GM18517 (cell line): Measurements from ENCODE around the gene TLR8.
"Not testable (repeated sequence)": the region's sequence is repeated elsewhere in the genome, so short reads cannot be mapped to it uniquely, and the experiment has no call there.

Source experiments
- ATAC-seq: cut with Tn5 transposase; IDR thresholded peaks from one replicate; pipeline ENCODE4 v1.9.1; 2021; ENCODE audit warnings: mild to moderate bottlenecking, moderate library complexity; ENCODE audit not compliant: unreplicated experiment

TLR8 gene

DNA sequence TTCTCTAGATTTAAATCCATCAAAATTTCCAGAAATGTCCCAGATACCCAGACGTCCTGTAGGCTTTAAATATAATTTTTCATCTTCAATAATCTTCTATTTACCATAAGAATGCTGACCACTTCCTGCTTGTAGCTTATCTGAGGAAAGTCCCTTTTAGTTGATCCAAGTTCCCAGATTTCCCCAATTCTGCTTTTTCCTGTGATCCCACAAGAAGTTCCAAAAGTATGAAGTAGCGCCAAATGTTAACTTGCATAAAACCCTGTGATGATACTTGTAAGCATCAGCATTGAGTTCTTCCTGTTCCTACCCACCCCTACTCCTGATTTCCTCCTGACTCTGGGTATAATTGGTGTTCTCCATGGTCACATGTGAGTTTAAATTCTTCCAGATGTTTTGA is 10.6 kb upstream of the TLR8 start:
- ATAC-seq, result no peak

DNA sequence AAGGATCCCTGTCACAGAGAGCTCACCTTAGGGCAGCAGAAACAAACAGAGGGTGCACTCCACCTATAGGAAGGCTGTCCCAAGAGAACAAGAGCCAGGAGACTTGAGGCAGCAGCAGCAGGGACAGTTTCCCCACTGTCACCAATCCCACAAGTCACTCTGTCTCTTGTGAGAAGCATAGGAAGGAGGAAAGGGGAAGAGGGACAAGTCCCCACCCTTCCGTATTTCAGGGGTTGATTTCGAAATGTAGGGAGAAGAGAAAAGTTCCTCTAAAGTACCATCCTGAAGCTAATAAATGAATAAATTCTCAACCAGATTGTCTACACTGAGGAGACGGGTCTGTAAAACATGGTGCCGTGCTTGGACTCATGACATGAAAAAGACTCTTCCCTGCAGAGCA is 9.5 kb upstream of the TLR8 start:
- ATAC-seq, result no peak

DNA sequence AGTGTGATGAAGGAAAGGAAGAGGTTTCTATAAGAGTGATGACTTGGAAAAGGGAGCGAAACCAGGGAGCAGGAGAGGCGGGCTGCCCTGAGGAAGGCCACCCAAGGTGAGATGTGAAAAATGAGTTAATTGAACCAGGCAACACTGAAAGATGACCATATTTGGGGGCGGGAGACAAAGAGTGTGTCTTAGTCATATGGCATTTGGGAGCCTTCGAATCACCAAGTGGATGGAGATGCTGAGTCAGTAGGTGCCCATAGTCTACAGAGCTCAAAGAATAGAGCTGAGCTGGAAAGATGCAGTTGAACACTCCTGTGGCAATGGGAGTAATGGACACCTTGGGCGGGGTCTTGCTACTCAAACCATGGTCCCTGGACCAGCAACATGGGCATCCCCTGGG is 8.3 kb upstream of the TLR8 start:
- no peak for ATAC-seq

DNA sequence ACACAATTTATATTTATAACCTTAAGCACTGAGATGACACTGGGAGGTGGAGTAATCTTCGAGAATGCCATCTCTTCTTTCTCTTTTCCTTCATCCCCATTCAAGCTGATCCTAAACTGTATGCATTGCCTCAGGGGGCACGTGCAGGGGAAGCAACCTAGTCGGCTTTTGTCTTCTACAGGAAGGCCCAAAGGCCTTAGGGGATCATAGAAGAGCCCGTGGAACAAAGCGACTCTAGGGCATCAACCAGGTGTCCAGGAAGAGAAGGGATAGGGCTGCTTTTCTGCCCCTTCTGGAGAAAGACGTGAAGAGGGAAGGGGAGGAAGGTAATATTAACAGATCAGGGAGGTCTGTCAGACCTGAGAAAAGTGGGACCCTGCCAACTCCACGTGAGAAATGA is 6.9 kb upstream of the TLR8 start:
- ATAC-seq, result no peak

DNA sequence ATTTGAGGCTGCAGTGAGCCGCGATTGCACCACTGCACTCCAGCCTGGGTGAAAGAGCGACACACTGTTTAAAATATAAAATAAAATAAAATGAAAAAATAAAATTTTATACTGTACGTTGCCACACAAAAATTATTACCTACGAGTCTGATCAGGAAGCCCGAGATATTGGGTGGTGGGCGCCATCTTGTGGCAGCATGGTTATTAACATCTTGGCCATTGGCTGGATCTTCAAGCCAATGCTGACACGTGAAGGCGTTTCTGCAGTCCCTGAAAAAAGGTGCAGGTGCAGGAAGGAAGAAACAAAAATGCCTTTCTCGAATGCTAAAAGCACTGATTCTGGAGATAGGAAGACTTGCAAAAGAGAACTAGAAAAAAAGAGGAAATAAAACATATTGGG is 4.9 kb upstream of the TLR8 start:
- ATAC-seq, result no peak

DNA sequence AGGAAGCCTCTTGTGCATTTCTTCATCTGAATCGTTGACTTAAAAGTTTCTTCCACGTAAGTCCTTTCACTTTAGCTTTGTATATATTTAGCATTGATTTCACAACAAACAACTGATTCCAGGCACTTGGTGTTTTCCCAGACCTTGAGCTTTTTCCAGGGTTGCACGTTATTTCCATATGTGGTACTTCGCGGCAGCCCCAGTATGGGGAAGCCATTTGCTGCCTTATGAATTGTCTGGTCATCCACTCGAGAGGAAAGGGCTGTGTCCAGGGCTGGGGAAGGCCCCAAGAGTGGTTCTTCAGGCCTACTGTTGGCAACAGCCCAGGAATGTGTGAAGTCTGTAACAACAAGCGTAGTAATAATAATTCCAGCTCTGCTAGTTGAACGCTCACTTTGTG is 2.8 kb upstream of the TLR8 start:
- ATAC-seq, result no peak

DNA sequence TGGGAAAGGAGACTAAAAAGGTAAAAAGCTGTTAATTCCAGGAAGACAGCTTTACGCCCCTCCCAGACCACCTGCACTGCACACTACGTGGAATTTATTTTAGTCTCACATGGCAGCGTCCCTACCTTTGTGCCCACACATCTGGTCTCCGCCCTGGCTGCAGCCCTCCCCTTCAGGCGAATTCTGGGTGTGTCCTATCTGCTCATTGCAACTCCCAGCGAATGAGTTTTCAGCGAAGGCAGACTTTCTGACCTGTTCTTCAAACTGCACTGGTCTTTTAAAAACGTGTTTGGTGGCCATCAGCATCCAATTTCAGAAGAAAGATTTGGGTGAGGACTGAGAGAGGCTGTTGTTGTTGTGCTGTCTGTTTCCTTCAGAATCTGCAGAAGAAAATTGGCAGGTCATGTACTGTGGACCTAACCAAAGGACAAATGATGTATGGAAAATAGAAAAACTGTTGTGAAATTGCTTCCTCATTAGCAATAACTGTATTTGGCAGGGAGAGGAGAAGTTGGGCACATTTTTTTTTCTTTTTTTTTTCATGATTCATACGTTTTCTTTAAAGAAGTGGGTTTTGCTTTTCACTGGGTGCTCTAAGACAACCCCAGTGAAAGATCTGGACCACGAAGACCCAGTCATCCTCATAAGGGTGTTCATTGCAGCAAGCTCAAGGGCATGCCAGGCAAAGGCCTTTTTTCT is 4.2 kb downstream of the TLR8 start:
- ATAC-seq, result no peak

DNA sequence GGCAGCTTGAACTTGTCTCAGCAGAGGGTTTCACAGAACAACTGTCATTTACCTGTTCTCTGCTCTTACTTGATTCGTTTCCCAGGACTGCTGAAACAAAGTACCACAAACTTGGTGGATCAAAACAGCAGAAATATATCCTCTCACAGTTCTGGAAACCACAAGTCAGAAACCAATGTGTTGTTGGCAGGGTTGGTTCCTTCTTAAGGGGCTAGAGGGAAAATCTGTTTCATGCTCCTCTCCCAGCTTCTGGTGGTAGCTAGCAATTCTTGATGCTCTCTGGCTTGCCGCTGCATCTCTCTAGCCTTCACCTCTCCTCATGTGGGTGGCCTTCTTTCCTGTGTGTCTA is 4.7 kb downstream of the TLR8 start:
- no peak for ATAC-seq

DNA sequence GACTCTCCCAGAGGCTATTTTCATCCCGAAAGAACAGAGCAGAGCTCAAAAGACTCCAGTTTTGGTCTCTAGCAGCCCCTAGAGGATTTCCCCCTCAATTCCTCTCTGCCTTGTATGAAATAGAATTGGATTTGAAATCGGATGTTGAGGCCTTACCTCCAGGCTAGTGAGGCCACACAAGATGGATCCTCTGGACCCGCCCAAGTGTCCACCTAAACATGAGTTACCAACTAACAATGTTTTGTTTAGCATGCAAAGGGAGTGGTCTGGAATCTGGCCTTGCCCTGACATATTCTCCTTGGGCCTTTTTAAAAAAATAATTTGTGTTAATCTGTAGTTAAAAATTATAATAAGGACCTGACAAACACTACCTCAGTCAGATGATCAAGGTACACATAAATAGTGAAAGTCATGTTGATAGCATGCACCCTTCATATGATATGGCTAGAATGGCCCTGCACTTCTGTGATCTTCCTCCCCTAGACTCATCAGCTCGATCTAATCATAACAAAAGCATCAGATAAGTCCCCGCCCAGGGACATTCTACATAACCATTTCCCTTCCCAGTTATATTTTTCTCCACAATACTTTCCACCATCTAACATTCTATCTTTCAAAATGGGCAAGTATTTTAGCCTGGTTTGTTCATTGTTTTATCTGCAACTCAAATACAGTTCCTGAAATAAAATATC is 6.5 kb downstream of the TLR8 start:
- no peak for ATAC-seq

DNA sequence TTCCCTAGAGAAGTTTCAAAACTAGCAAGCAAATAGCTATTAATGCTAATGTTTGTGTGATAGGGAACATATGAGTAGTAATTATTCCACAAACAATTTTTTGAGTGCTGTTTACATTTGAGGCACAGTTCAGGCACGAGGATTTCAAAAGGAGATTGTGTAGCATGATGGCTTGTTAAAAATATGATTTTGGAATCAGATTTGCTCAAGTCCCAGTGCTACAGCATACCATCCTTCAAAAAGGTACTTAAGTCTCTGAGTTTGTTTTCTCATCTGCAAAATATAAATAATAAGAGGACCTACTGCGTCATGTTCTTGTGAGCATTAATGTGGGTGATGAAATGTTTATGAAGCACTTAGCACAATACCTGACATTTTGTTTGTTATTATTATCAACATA is 11.3 kb downstream of the TLR8 start:
- ATAC-seq, result no peak

DNA sequence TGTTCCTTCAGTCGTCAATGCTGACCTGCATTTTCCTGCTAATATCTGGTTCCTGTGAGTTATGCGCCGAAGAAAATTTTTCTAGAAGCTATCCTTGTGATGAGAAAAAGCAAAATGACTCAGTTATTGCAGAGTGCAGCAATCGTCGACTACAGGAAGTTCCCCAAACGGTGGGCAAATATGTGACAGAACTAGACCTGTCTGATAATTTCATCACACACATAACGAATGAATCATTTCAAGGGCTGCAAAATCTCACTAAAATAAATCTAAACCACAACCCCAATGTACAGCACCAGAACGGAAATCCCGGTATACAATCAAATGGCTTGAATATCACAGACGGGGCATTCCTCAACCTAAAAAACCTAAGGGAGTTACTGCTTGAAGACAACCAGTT is 12.6 kb downstream of the TLR8 start:
- ATAC-seq, result no peak

DNA sequence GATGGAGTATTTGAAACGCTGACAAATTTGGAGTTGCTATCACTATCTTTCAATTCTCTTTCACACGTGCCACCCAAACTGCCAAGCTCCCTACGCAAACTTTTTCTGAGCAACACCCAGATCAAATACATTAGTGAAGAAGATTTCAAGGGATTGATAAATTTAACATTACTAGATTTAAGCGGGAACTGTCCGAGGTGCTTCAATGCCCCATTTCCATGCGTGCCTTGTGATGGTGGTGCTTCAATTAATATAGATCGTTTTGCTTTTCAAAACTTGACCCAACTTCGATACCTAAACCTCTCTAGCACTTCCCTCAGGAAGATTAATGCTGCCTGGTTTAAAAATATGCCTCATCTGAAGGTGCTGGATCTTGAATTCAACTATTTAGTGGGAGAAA is 13.2 kb downstream of the TLR8 start:
- no peak for ATAC-seq

DNA sequence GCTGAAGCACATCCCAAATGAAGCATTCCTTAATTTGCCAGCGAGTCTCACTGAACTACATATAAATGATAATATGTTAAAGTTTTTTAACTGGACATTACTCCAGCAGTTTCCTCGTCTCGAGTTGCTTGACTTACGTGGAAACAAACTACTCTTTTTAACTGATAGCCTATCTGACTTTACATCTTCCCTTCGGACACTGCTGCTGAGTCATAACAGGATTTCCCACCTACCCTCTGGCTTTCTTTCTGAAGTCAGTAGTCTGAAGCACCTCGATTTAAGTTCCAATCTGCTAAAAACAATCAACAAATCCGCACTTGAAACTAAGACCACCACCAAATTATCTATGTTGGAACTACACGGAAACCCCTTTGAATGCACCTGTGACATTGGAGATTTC is 14.6 kb downstream of the TLR8 start:
- no peak for ATAC-seq

DNA sequence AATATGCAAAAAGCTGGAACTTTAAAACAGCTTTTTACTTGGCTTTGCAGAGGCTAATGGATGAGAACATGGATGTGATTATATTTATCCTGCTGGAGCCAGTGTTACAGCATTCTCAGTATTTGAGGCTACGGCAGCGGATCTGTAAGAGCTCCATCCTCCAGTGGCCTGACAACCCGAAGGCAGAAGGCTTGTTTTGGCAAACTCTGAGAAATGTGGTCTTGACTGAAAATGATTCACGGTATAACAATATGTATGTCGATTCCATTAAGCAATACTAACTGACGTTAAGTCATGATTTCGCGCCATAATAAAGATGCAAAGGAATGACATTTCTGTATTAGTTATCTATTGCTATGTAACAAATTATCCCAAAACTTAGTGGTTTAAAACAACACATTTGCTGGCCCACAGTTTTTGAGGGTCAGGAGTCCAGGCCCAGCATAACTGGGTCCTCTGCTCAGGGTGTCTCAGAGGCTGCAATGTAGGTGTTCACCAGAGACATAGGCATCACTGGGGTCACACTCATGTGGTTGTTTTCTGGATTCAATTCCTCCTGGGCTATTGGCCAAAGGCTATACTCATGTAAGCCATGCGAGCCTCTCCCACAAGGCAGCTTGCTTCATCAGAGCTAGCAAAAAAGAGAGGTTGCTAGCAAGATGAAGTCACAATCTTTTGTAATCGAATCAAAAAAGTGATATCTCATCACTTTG is 15.6 kb downstream of the TLR8 start:
- no peak for ATAC-seq

DNA sequence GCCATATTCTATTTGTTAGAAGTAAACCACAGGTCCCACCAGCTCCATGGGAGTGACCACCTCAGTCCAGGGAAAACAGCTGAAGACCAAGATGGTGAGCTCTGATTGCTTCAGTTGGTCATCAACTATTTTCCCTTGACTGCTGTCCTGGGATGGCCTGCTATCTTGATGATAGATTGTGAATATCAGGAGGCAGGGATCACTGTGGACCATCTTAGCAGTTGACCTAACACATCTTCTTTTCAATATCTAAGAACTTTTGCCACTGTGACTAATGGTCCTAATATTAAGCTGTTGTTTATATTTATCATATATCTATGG is 16.1 kb downstream of the TLR8 start:
- ATAC-seq, result no peak

DNA sequence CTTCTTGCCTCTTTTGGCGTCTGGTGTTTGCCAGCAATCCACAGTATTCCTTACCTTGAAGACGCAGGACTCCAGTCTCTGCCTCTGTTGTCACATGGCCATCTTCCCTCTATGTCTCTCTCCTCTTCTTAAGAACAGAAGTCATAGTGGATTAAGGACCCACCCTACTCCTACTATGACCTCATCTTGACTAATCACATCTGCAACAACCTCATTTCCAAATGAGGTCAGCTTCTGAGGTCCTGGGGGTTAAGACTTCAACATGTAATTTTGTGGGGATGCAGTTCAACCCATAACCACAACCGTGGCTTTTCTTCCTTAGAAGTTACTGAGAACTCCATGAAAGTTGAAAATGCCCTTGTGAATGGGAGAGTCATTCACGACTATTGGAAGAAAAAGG is 23.3 kb downstream of the TLR8 start:
- no peak for ATAC-seq

DNA sequence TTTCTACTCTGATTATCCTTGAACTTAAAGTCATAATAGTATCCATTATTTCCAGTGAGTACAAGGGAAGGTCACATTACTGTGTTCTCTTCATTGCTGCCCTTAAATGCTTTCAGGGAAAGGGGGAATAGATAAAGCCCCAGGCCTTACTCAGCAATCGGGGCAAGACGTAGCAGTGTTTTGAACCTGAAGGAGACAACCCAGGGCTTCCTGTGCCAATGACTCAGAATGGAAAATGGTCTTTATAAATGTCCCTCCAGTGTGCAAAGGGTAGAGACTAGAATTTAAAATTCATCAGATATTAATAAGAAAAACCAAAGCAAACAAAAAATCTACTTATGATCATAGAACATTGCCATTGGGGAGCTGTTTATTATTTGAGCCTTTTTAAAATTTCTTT is 23.7 kb downstream of the TLR8 start:
- no peak for ATAC-seq

DNA sequence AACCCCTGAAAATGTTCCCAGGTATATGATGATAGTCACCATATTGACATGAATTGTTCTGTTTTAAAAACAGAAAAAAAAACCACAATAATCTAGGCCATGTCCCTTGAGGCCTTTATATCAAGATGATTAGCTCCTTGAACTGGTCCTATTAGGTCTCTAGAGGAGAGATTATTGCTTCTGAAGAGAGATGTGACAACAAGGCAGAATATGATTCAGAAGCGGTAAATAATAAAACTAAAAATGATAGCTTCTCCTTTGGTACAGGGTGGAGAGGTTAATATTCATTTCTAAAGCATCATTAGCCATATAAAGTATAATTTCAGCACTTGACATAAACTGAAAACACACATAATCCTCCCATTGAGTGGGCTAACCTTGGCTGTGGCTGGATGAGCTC is 25.8 kb downstream of the TLR8 start:
- no peak for ATAC-seq

DNA sequence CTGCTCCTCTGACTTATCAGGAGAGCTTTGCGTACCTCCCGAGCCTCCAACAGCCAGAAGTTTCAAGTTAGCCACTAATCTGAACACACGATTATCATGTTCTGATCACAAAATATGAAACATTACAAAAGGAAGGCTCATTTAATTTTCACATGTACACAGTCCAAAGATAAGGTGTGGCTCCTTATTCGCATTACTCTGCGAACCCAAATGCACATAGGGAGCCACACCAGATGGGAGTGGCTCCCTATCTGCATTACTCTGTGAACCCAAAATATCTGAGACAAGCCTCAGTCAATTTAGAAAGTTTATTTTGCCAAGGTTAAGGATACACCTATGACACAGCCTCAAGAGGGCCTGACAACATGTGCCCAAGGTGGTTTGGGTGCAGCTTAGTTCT is 28.4 kb downstream of the TLR8 start:
- no peak for ATAC-seq

DNA sequence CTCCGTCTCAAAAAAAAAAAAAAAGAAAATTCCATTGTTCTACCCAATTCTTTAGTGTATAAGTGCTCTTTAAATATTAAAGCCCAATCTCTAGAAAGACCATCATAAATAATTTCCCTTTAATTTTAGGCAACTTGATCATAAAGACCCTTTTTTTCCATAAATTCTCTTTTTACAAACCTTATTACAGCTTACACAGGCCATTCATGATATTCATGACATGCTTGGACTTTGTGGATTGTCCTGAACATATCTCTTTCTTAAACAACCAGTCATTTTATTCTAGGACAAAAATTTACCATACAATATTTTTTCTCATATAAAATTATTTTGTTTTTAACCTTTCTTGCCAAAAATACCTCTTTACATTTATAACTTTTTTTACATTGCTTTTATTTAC is 30.5 kb downstream of the TLR8 start:
- no peak for ATAC-seq

DNA sequence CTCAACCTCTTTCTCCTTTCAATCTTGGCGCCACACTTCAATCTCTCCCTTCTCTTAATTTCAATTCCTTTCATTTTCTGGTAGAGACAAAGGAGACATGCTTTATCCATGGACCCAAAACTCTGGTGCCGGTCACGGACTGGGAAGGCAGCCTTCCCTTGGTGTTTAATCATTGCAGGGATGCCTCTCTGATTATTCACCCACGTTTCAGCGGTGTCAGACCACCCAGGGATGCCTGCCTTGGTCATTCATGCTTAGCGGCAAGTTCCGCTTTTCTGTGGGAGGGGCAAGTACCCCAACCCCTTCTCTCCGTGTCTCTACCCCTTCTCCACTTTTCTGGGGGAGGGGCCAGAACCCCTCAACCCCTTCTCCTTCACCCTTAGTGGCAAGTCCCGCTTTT is 34.1 kb downstream of the TLR8 start:
- not testable (repeated sequence) for ATAC-seq

DNA sequence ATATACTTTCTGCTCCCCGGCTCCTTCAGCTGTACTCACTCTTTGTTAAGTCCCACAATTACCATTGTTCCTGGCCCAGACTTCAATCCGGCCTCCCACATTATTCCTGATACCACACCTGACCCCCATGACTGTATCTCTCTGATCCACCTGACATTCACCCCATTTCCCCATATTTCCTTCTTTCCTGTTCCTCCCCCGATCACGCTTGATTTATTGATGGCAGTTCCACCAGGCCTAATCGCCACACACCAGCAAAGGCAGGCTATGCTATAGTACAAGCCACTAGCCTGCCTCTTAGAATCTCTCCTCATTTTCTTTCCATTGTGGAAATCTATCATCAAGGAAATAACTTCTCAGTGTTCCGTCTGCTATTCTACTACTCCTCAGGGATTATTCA is 37.2 kb downstream of the TLR8 start:
- ATAC-seq, result not testable (repeated sequence)

DNA sequence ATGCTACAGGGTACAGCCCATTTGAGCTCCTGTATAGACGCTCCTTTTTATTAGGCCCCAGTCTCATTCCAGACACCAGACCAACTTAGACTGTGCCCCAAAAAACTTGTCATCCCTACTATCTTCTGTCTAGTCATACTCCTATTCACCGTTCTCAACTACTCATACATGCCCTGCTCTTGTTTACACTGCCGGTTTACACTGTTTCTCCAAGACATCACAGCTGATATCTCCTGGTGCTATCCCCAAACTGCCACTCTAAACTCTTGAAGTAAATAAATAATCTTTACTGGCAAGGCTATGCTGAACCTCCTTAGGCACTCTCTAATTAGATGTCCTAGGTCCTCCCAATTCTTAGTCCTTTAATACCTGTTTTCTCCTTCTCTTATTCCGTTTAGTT is 38.0 kb downstream of the TLR8 start:
- not testable (repeated sequence) for ATAC-seq
